NCI-H526 (cell line): ENCODE results near the gene PCNX2.

Experiments used
- DNase-seq, 2 experiments: peaks; one replicate each; lab custom pipeline; 2025; lab: John Stamatoyannopoulos, UW

Gene PCNX2

GRCh38 chr1:233295237-233295974 is at the start of gene PCNX2:
Gene PCNX2 (minus strand): TSS chr1:233295725. CDS start chr1:233295478, 247 bp downstream.
- DNase-seq, result peak; percentile 27 to 77

GRCh38 chr1:233343262-233343661 is 47.7 kb upstream of the PCNX2 start:
- no peak for DNase-seq

- DNase-seq, result no peak
Observed at GRCh38 chr1:233342086-233342485, 46.6 kb upstream of the PCNX2 start.

- DNase-seq, result no peak
Observed at GRCh38 chr1:233340966-233341516, 45.5 kb upstream of the PCNX2 start.

- no peak for DNase-seq
Observed at GRCh38 chr1:233340031-233340555, 44.6 kb upstream of the PCNX2 start.

GRCh38 chr1:233338102-233338501 is 42.6 kb upstream of the PCNX2 start:
- DNase-seq, result no peak

GRCh38 chr1:233337505-233337904 is 42.0 kb upstream of the PCNX2 start:
- DNase-seq, result no peak

GRCh38 chr1:233336554-233337456 is 41.3 kb upstream of the PCNX2 start:
- DNase-seq, result no peak

GRCh38 chr1:233334092-233334491 is 38.6 kb upstream of the PCNX2 start:
- no peak for DNase-seq

GRCh38 chr1:233333086-233333485 is 37.6 kb upstream of the PCNX2 start:
- DNase-seq, result no peak

- no peak for DNase-seq
Observed at GRCh38 chr1:233331676-233332519, 36.4 kb upstream of the PCNX2 start.

GRCh38 chr1:233328142-233328921 is 32.8 kb upstream of the PCNX2 start:
- peak; percentile 21 to 63 for DNase-seq

GRCh38 chr1:233327651-233328141 is 32.2 kb upstream of the PCNX2 start, which contains the start of gene MAP3K21:
Gene MAP3K21 (plus strand): TSS chr1:233327724. CDS start chr1:233328029, 305 bp downstream.
- no peak for DNase-seq

- DNase-seq, result peak; percentile 87 to 95
Observed at GRCh38 chr1:233326811-233327650, 31.5 kb upstream of the PCNX2 start.

GRCh38 chr1:233326319-233326718 is 30.8 kb upstream of the PCNX2 start:
- no peak for DNase-seq

- DNase-seq, result no peak
Observed at GRCh38 chr1:233323718-233324117, 28.2 kb upstream of the PCNX2 start.

- no peak for DNase-seq
Observed at GRCh38 chr1:233320023-233320422, 24.5 kb upstream of the PCNX2 start.

- DNase-seq, result no peak
Observed at GRCh38 chr1:233319272-233319671, 23.7 kb upstream of the PCNX2 start.

GRCh38 chr1:233316473-233316872 is 20.9 kb upstream of the PCNX2 start:
- DNase-seq, result no peak
